CD4-positive, alpha-beta T cell treated with Interleukin-12 subunit alpha and Interleukin-12 subunit beta, for 1 hour (primary cell): ENCODE results near the gene AUH.
"Not testable (repeated sequence)": the region's sequence is repeated elsewhere in the genome, so short reads cannot be mapped to it uniquely, and the experiment has no call there.

Experiments
- DNase-seq: peaks from one replicate; pipeline ENCODE4 v3.0.0-alpha.2; 2020

The AUH gene

GRCh38 chr9:91200692-91201336, 160.9 kb downstream of the AUH start:
- no peak for DNase-seq

- DNase-seq = no peak
Observed at GRCh38 chr9:91199739-91200497, 161.8 kb downstream of the AUH start.

GRCh38 chr9:91198881-91199280, 162.8 kb downstream of the AUH start:
- DNase-seq = not testable (repeated sequence)

DNA sequence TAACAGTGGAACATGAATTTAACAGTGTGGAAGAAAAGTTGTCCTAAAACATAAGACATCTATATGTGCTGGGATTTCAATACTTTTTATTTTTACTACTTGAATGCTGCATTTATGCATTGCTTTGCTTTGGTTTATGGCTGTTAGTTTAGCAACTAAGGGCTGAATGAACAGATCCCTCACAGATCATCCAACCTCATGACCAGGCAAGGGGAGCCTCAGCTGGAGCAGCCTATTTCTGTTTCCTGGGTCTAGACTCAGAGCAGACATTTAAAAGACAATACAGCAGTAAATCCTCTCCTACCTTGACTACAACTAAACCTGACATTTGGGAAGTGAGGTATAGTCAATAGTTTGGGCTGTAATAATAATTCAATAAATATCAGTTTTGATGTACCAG, 163.3 kb downstream of the AUH start:
- DNase-seq = no peak

- no peak for DNase-seq
Observed at GRCh38 chr9:91197232-91198181, 164.2 kb downstream of the AUH start.

DNA sequence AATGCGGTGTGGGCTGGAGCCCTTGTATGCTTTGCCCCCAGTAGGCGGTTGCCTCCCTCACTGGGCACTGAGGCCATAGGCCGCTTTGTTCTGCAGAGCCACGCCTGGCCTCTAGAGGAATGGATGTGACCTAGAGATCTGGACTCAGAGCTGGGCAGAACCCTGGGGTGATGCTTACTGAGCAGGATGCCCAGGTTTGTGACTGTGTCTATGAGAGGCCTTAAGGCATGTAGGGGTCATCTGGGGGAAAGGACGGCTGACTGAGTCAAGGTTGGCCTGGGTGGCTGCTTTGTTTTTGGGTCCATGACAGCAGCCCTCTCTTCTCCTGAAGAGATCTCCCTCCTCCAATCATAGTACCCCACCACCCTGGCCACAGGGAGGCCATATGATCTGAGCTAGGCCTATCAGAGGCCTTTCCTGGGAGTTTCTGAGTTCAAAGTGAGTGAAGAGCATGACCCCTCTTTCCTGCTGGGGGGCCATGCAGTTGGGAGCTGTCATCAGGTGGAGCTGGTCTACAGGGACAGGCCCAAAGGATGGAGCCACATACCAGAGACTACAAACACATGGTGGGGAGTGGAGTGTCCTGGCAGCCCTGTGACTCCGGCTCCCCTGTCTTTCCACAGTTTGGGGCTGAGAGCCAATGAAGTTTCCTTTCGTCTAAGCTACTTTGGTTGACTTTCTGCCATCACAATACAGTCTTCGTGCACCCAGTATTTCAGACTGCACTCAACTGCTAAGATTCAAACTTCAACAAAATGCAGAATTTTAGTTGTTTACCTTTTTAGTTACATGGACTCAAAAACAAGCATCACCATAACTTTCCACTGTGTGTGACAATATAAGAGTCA, 165.4 kb downstream of the AUH start:
- no peak for DNase-seq

DNA sequence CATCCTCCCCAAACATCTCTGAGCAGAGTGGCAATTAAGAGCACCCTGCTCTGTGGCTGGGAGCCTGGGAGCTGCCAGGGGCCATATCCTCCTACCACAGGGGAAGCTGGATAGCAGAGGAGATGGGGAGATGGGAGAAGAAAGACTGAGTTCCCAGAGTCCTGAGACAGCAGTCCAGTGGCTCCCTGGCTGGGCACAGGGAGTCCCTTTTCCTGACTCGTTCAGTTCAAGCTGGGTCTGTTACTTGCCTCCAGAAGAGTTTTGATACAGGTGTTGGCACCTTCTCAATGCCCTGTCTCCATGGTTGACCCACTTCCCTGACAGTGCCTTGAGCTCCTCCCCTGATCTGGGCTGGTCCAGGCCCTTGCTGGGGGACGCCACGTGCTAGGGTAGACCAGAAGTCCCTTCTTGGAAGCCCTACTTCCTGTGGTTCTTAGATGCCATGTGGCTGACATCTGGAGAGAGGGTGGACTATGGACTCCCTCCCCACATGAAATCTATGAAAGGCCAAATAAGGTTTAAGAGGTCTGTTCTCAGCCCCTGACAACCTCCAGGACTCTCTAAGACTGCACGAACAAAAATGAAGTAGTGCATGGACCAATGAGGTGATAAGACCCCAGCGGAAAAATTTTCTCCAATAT, 166.2 kb downstream of the AUH start:
- no peak for DNase-seq

- DNase-seq = peak; percentile 54
Observed at GRCh38 chr9:91193658-91194391, 167.9 kb downstream of the AUH start.

DNA sequence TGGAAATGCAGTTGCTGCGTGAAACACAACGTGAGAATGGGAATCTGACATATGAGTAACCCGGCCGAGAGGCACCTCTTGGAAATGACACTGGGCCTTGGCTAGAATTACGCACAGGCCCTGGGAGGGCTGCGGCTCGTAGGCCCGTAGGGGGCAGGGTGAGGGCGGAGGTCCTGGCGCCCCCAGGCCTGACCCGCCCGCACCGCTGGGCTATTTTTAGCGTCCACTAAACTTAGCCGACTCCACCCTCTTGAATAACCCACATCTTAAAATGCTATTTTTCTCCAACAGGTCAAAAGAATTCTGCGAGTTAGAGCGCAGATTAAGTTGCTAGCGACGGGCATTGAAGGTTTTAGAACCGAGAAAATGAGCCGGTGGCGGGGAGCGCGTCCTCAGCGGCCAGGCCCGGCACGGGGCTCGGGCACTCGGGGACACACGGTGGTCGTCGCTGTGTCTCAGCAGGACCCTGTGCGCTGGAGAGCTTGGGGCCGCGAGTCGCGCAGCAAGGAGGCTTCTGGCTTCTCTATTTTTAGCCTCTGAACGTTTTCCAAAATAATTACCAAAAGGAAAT, 168.5 kb downstream of the AUH start:
- peak; percentile 44 for DNase-seq

GRCh38 chr9:91192381-91193086, 169.2 kb downstream of the AUH start:
- no peak for DNase-seq

DNA sequence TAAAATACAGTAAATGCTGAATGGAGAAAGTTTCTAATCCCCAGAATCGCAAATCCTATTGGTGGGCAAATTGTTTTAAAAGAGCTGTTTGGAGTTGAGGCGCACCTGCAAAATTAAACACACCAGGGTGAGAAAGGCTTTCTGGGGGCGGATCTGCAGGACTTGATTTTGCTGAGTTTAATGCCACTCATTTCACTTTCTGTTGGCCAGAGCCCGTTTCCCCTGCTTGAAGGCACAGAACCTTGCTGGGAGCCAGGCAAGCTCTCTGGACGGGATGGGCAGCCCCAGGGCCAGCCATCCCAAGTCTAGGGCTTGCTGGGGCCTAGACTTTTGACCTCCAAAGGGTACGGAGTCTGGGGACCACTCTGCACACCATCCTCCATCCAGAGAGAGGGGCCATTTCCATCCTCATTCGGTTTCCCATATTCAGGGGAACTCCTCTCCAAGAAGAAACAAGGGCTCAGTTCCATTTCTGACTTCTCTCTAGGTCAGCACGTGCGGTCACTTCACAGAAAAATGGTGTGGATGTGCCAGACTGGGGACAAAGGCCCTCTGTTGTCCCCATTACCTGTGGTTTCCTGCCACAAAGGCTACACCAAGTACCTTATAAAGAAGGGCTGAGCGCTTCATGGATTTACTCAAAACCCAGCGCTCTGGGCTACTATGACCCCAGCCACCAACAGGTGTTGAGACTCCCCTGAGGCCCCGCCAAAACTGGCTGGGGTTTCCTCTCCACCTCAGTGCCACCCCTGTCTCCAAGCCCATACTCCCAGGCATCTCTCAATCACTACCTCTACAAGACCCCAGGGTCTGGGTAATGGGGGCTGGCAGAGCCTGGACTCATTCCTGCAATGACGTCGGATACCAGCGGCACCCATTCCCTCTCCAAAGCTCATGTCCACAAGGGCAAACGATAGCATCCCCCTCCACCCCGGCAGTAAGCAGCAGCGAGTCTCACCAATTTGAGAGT, 170.0 kb downstream of the AUH start:
- DNase-seq = no peak

GRCh38 chr9:91190062-91190461, 171.7 kb downstream of the AUH start:
- DNase-seq = no peak

- DNase-seq = no peak
Observed at GRCh38 chr9:91188719-91189590, 172.8 kb downstream of the AUH start.

DNA sequence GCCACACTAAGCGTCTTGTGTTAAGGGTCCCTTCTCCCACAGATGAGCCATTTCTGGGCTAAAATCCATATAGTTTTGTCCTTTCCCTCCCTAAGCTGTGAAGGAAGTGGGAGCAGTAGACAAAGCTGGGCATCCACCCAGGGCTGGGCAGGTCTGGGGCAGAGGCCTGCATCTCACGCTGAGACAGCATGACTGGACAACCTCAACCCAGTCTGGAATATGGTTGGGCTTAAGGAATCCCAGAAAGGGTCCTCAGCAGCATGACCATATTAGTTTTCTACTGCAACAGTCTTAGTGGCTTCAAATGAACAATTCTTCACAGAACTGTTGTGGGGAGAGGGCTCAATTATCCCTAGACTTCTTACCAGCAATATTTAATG, 173.8 kb downstream of the AUH start:
- no peak for DNase-seq

DNA sequence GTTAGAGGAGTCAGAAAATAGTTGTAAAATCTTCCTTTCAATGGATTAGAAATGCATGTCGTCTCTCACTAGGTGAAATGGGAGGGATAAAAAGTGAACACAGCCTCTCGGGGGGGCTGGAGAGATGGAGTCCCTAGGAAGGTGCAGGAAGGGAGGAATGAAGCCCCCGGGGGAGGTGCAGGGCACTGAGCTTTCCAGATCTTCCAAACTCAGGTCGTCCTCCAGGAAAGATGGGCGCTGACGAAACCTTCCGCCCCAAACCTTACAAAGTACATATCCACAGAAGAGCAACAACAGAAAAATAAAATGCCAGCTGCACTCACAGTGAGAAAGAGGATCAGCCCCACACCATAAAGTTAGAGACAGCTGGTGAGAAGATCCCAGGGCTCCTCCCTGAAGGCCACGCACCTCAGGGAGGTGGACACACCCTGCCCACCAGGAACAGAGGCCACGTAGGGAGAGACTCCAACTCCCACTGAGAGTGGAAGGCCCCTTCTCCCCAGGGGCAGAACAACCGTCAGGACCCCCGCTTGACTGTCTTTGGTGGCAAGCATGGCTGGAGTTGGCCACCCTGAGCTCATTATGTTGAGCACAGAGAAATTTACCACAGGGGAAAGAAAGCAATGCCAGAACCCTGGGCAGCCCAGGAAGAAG, 174.3 kb downstream of the AUH start:
- no peak for DNase-seq

- no peak for DNase-seq
Observed at GRCh38 chr9:91186632-91187108, 175.0 kb downstream of the AUH start.

GRCh38 chr9:91185193-91185886, 176.4 kb downstream of the AUH start:
- no peak for DNase-seq
